Measurements from ENCODE around the gene LIN7A.
A peak's percentile ranks its signal among the peaks of the same experiment; 100 is the strongest.

Gene LIN7A

DNA sequence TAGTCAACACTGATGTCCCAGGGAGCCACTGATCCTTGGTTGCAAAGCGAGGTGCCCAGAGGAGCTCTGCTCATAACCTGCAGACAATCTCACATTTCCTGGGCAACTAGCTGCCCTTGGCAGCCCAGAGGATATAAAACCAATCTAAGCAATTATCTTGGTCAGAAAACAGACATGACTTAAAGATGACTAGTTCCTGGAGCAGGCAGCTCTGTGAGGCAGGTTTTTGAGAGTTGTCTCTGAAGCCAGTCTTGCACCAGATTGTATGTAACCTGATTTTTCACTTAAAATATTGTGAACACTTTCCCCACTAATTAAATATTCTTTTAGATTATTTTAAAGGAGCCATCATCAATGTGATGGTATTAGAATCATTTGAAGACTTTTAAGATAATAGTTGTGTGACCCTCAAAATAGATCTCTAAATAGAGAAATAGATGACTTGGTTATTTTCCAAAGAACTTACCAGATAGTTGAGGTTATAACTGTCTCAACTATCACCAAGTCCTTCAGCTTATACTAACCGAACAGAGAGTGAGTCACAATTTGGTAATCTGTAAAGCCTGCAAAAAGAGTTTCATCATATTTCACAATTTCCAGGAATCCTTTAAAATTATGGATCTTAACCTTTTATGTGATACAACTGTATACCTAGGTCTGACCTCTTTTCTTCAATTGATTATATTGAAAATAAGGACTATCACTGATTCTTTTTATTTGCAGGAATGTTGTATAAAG, 75.9 kb downstream of the LIN7A start:
- Histone ChIP-seq H3K79me2 (ENCODE audit: control insufficient read depth, insufficient read depth, low read length, poor library complexity) (no peaks in the 10 kb centered on the region), H2BK5ac (ENCODE audit: low read depth, low read length, poor library complexity) (no peak overlapping the region), H3K4me2 (ENCODE audit: low read length) (no peak overlapping the region), H4K8ac (ENCODE audit: low read depth, low read length) (no peak overlapping the region), H3K4ac (ENCODE audit: low read depth, low read length) (no peak overlapping the region), H4K12ac (ENCODE audit: low read depth, low read length) (no peak overlapping the region), H3K36me3 (ENCODE audit: control insufficient read depth in 1 of 2, insufficient read depth in 2 of 2, low read length in 2 of 2) (no peaks in the 10 kb centered on the region), H2AFZ (ENCODE audit: insufficient read depth, low read length, poor library complexity) (no peak overlapping the region), H3K79me1 (ENCODE audit: low read length) (no peaks in the 10 kb centered on the region), H2AK5ac (ENCODE audit: low read length) (no peak overlapping the region), H3K4me1 (ENCODE audit: control insufficient read depth in 1 of 2, insufficient read depth in 2 of 2, low read length in 2 of 2) (no peaks in the 10 kb centered on the region), H3K27me3 (ENCODE audit: insufficient read depth, low read length) (no peaks in the 10 kb centered on the region), H3K27ac (ENCODE audit: low read depth, low read length) (no peak overlapping the region), H2BK120ac (ENCODE audit: insufficient read depth, low read length, poor library complexity) (no peak overlapping the region), H4K91ac (ENCODE audit: low read depth, low read length) (no peak overlapping the region), H3K23ac (ENCODE audit: low read length) (no peak overlapping the region), H3K18ac (ENCODE audit: low read length) (no peak overlapping the region), H3K4me3 (ENCODE audit: low read depth, low read length) (no peak overlapping the region), H2BK12ac (ENCODE audit: low read length) (no peak overlapping the region), H3K14ac (ENCODE audit: low read length) (no peak overlapping the region), H3K9ac (ENCODE audit: low read length) (no peak overlapping the region), H3K9me3 (ENCODE audit: insufficient read depth, low read depth, low read length) (no peaks in the 10 kb centered on the region)
- no CpG with 5 or more reads among the region's 2 CpGs for WGBS (ENCODE audit: extremely low coverage, insufficient coverage, insufficient read length)
- DNase-seq = peak in 1 of 2 donors; percentile 69

- Histone ChIP-seq H3K9ac (ENCODE audit: low read length) (no peak overlapping the region), H2AK5ac (ENCODE audit: low read length) (no peak overlapping the region), H2BK5ac (ENCODE audit: low read depth, low read length, poor library complexity) (no peak overlapping the region), H2AFZ (ENCODE audit: insufficient read depth, low read length, poor library complexity) (no peak overlapping the region), H3K18ac (ENCODE audit: low read length) (no peak overlapping the region), H3K4me3 (ENCODE audit: low read depth, low read length) (no peak overlapping the region), H3K9me3 (ENCODE audit: insufficient read depth, low read depth, low read length) (no peaks in the 10 kb centered on the region), H4K12ac (ENCODE audit: low read depth, low read length) (no peak overlapping the region), H3K79me1 (ENCODE audit: low read length) (no peaks in the 10 kb centered on the region), H3K4me2 (ENCODE audit: low read length) (no peak overlapping the region), H4K91ac (ENCODE audit: low read depth, low read length) (no peak overlapping the region), H3K27ac (ENCODE audit: low read depth, low read length) (no peak overlapping the region), H3K36me3 (ENCODE audit: control insufficient read depth in 1 of 2, insufficient read depth in 2 of 2, low read length in 2 of 2) (no peaks in the 10 kb centered on the region), H2BK12ac (ENCODE audit: low read length) (no peak overlapping the region), H4K8ac (ENCODE audit: low read depth, low read length) (no peak overlapping the region), H3K14ac (ENCODE audit: low read length) (no peak overlapping the region), H3K4me1 (ENCODE audit: control insufficient read depth in 1 of 2, insufficient read depth in 2 of 2, low read length in 2 of 2) (no peaks in the 10 kb centered on the region), H3K79me2 (ENCODE audit: control insufficient read depth, insufficient read depth, low read length, poor library complexity) (no peaks in the 10 kb centered on the region), H2BK120ac (ENCODE audit: insufficient read depth, low read length, poor library complexity) (no peak overlapping the region), H3K27me3 (ENCODE audit: insufficient read depth, low read length) (no peaks in the 10 kb centered on the region), H3K4ac (ENCODE audit: low read depth, low read length) (no peak overlapping the region), H3K23ac (ENCODE audit: low read length) (no peak overlapping the region)
- no peak for DNase-seq
- no CpG with 5 or more reads among the region's 5 CpGs for WGBS (ENCODE audit: extremely low coverage, insufficient coverage, insufficient read length)
These were observed 76.8 kb downstream of the LIN7A start for GRCh38 chr12:80860928-80861327.

DNA sequence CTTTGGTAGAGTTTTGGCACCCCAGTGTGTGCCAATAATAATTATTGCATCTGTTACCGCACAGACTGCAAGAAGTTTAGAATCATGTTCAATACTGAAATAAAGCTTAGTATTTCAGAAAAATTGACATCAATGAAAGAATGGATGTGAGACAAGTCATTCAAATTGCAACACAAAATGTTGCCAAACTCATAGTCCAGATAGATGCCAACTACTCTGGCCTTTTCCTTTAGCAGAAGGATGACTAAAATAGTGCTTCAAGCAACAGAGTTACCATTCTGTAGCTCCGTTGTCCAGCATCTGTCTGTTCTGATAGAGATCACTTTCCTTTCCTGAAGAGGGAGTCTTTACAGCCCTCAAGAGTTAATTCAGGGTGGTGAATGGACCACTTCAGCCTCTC, 77.5 kb downstream of the LIN7A start:
- no CpG with 5 or more reads among the region's 2 CpGs for WGBS (ENCODE audit: extremely low coverage, insufficient coverage, insufficient read length)
- Histone ChIP-seq H2BK120ac (ENCODE audit: insufficient read depth, low read length, poor library complexity) (no peak overlapping the region), H2AK5ac (ENCODE audit: low read length) (no peak overlapping the region)

DNA sequence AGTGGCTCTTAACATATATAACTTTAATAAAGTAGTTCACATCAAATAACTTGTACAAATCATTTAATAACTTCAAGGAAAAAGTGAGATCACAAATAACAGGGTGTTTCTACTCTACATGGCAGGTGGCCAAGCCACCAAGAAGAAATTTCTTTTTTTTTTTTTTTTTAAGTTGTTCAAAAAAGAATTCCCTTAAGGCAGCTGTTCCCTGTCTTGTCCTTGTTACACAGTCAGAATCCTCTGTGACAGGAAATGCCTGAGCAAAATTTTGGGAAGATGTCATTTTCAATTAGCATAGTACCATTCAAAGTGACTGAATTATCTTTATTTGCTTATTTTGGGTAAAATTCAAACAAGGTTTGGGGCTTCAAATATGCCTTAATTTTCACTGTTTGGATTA, 79.4 kb downstream of the LIN7A start:
- H3K27ac ChIP-seq (ENCODE audit: low read depth, low read length) = no peak overlapping the region
- H3K9me3 ChIP-seq (ENCODE audit: insufficient read depth, low read depth, low read length) = no peaks in the 10 kb centered on the region
- H2BK5ac ChIP-seq (ENCODE audit: low read depth, low read length, poor library complexity) = no peak overlapping the region
- no peaks in the 10 kb centered on the region for H3K79me1 ChIP-seq (ENCODE audit: low read length)
- no peak overlapping the region for H3K4ac ChIP-seq (ENCODE audit: low read depth, low read length)
- no peak overlapping the region for H3K9ac ChIP-seq (ENCODE audit: low read length)
- no peak overlapping the region for H4K8ac ChIP-seq (ENCODE audit: low read depth, low read length)
- no peak overlapping the region for H2AFZ ChIP-seq (ENCODE audit: insufficient read depth, low read length, poor library complexity)
- no peak overlapping the region for H3K18ac ChIP-seq (ENCODE audit: low read length)
- no peaks in the 10 kb centered on the region for H3K4me1 ChIP-seq (ENCODE audit: control insufficient read depth in 1 of 2, insufficient read depth in 2 of 2, low read length in 2 of 2)
- H2BK120ac ChIP-seq (ENCODE audit: insufficient read depth, low read length, poor library complexity) = no peak overlapping the region
- H3K23ac ChIP-seq (ENCODE audit: low read length) = no peak overlapping the region
- H2AK5ac ChIP-seq (ENCODE audit: low read length) = no peak overlapping the region
- DNase-seq = no peak
- H3K14ac ChIP-seq (ENCODE audit: low read length) = no peak overlapping the region
- no peak overlapping the region for H4K12ac ChIP-seq (ENCODE audit: low read depth, low read length)
- no peak overlapping the region for H3K4me2 ChIP-seq (ENCODE audit: low read length)
- no peak overlapping the region for H3K4me3 ChIP-seq (ENCODE audit: low read depth, low read length)
- H2BK12ac ChIP-seq (ENCODE audit: low read length) = no peak overlapping the region
- H3K27me3 ChIP-seq (ENCODE audit: insufficient read depth, low read length) = no peaks in the 10 kb centered on the region
- no peaks in the 10 kb centered on the region for H3K79me2 ChIP-seq (ENCODE audit: control insufficient read depth, insufficient read depth, low read length, poor library complexity)
- no peaks in the 10 kb centered on the region for H3K36me3 ChIP-seq (ENCODE audit: control insufficient read depth in 1 of 2, insufficient read depth in 2 of 2, low read length in 2 of 2)
- H4K91ac ChIP-seq (ENCODE audit: low read depth, low read length) = no peak overlapping the region

More for the DNA sequence above, 77.5 kb downstream of the LIN7A start:
- Histone ChIP-seq H4K8ac (ENCODE audit: low read depth, low read length) (no peak overlapping the region), H3K23ac (ENCODE audit: low read length) (no peak overlapping the region), H3K4ac (ENCODE audit: low read depth, low read length) (no peak overlapping the region), H3K9ac (ENCODE audit: low read length) (no peak overlapping the region), H4K12ac (ENCODE audit: low read depth, low read length) (no peak overlapping the region), H3K14ac (ENCODE audit: low read length) (no peak overlapping the region), H3K27me3 (ENCODE audit: insufficient read depth, low read length) (no peaks in the 10 kb centered on the region), H3K4me2 (ENCODE audit: low read length) (no peak overlapping the region), H3K18ac (ENCODE audit: low read length) (no peak overlapping the region), H2BK12ac (ENCODE audit: low read length) (no peak overlapping the region), H3K4me1 (ENCODE audit: control insufficient read depth in 1 of 2, insufficient read depth in 2 of 2, low read length in 2 of 2) (no peaks in the 10 kb centered on the region), H3K79me1 (ENCODE audit: low read length) (no peaks in the 10 kb centered on the region), H3K27ac (ENCODE audit: low read depth, low read length) (no peak overlapping the region), H3K36me3 (ENCODE audit: control insufficient read depth in 1 of 2, insufficient read depth in 2 of 2, low read length in 2 of 2) (no peaks in the 10 kb centered on the region), H3K79me2 (ENCODE audit: control insufficient read depth, insufficient read depth, low read length, poor library complexity) (no peaks in the 10 kb centered on the region), H3K9me3 (ENCODE audit: insufficient read depth, low read depth, low read length) (no peaks in the 10 kb centered on the region), H3K4me3 (ENCODE audit: low read depth, low read length) (no peak overlapping the region), H4K91ac (ENCODE audit: low read depth, low read length) (no peak overlapping the region), H2AFZ (ENCODE audit: insufficient read depth, low read length, poor library complexity) (no peak overlapping the region), H2BK5ac (ENCODE audit: low read depth, low read length, poor library complexity) (no peak overlapping the region)
- no peak for DNase-seq
